ENCODE data around the gene LRP2BP. TPM values are rescaled to one million over a fixed set of nuclear protein-coding genes. Genes with fewer than 3 reads are reported as not detected.
"Not testable (repeated sequence)": the region's sequence is repeated elsewhere in the genome, so short reads cannot be mapped to it uniquely, and the experiment has no call there.

LRP2BP gene
- total RNA-seq, 1 donor from 2014 or later: 0.72 TPM

DNA sequence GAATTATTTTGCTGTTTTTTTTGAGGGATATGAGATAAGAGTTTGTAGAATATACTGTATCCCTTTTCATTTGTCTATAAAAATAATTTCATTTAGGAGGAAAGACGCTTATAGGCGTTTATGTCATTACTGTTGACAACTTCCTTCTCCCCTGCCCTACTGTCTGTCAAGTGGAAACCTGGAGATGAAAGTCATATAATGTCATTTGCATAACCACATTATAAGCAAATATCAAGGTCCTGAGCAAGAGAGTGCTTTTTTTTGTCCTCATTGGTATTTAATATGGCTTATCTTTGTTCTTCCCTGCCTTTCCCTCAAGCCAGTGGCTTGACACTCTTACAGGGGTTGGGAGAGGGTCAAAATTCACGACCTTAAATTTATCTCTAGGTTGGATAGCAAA, 55.8 kb downstream of the LRP2BP start:
- H3K4me3 ChIP-seq: no peak overlapping the region
- DNase-seq (no peak), ATAC-seq (no peak)
- intact Hi-C loops (cut with DNase I): no loop called here
- no peaks in the 10 kb centered on the region for H3K27me3 ChIP-seq
- no peak overlapping the region for H3K27ac ChIP-seq
- no peaks in the 10 kb centered on the region for H3K9me3 ChIP-seq
- no peaks in the 10 kb centered on the region for H3K4me1 ChIP-seq
- H3K36me3 ChIP-seq: peaks cover 33% of the 10 kb centered on the region
- TF ChIP-seq, protein P1, sequence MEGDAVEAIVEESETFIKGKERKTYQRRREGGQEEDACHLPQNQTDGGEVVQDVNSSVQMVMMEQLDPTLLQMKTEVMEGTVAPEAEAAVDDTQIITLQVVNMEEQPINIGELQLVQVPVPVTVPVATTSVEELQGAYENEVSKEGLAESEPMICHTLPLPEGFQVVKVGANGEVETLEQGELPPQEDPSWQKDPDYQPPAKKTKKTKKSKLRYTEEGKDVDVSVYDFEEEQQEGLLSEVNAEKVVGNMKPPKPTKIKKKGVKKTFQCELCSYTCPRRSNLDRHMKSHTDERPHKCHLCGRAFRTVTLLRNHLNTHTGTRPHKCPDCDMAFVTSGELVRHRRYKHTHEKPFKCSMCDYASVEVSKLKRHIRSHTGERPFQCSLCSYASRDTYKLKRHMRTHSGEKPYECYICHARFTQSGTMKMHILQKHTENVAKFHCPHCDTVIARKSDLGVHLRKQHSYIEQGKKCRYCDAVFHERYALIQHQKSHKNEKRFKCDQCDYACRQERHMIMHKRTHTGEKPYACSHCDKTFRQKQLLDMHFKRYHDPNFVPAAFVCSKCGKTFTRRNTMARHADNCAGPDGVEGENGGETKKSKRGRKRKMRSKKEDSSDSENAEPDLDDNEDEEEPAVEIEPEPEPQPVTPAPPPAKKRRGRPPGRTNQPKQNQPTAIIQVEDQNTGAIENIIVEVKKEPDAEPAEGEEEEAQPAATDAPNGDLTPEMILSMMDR (IDR thresholded peaks at IDR 0.05): no peak

DNA sequence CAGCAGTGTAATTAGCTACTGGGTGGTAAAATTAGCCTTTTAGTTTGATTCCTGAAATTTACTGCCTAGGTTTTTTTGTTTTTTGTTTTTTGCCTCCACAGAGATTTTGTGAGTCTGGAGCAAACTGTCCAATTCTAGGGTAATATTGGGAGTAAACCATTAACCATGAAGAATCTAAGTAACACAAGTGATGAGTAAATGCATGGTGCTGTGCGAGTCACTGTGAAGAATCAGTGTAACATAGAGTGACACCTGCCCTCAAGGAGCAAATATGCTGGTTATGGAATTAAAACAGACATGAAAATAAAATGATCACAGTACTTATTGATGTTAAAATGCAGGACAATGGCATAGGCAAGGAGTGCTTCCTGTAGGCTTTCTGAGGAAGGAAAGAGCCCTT, 60.1 kb downstream of the LRP2BP start:
- no peak overlapping the region for H3K27ac ChIP-seq
- intact Hi-C loops (cut with DNase I): no loop called here
- no peaks in the 10 kb centered on the region for H3K27me3 ChIP-seq
- peaks cover 11% of the 10 kb centered on the region for H3K36me3 ChIP-seq
- no peaks in the 10 kb centered on the region for H3K4me1 ChIP-seq
- DNase-seq (no peak), ATAC-seq (no peak)
- H3K4me3 ChIP-seq: no peak overlapping the region
- H3K9me3 ChIP-seq: no peaks in the 10 kb centered on the region
- TF ChIP-seq, protein P1 (IDR thresholded peaks at IDR 0.05): no peak

GRCh38 chr4:185334326-185334725, 61.4 kb downstream of the LRP2BP start:
- Histone ChIP-seq H3K9me3 (no peaks in the 10 kb centered on the region), H3K4me1 (no peaks in the 10 kb centered on the region), H3K27ac (no peak overlapping the region), H3K4me3 (no peak overlapping the region), H3K27me3 (no peaks in the 10 kb centered on the region), H3K36me3 (peaks cover 6% of the 10 kb centered on the region)
- no peak for DNase-seq
- intact Hi-C loops (cut with DNase I): no loop called here
- ATAC-seq: no peak
- TF ChIP-seq, protein P1 (IDR thresholded peaks at IDR 0.05): no peak

DNA sequence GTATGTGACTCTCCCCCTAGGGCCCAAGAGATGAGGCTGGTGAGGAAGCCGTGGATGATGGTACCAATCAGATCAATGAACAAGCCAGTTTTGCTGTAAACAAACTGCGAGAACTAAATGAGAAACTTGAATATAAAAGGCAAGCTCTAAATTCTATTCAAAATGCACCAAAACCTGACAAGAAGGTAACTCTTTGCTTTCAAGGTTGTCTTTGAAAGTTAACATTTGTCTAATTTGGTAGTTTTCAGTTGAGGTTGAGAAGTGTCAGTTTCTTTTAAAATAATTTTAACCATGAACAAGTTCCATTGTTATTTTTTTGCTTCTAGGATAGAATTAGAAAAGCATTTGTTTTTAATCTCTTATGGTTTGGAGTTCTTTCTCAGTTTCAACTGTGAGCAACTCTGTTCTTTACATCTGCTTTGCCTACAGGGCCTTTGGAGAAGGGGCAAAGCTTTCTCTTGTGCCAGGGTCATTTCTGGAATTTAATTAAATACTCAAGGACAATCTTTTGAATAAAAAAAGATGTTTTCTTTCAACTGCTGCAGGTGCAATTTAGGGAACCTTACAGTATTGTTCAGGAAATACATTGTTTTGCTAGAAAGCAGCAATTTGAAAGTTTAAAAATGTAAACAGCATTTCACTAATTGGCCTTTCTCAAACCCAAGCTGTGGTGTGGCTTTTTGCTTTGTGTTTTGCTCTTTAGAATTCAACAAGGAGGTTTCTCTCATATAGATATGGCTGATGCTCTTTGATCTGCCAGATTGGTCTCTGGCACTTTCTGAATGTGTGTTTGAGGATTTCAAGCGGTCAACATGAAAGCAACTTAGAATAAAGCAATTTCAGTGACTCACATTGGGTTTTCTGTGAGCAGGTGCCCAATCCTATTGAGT, 62.9 kb downstream of the LRP2BP start:
- intact Hi-C loops (cut with DNase I): no loop called here
- H3K27me3 ChIP-seq: no peaks in the 10 kb centered on the region
- DNase-seq (no peak), ATAC-seq (no peak)
- peaks cover 1% of the 10 kb centered on the region for H3K36me3 ChIP-seq
- H3K9me3 ChIP-seq: no peaks in the 10 kb centered on the region
- H3K4me3 ChIP-seq: no peak overlapping the region
- no peak overlapping the region for H3K27ac ChIP-seq
- H3K4me1 ChIP-seq: no peaks in the 10 kb centered on the region
- TF ChIP-seq, protein P1 (IDR thresholded peaks at IDR 0.05): no peak

DNA sequence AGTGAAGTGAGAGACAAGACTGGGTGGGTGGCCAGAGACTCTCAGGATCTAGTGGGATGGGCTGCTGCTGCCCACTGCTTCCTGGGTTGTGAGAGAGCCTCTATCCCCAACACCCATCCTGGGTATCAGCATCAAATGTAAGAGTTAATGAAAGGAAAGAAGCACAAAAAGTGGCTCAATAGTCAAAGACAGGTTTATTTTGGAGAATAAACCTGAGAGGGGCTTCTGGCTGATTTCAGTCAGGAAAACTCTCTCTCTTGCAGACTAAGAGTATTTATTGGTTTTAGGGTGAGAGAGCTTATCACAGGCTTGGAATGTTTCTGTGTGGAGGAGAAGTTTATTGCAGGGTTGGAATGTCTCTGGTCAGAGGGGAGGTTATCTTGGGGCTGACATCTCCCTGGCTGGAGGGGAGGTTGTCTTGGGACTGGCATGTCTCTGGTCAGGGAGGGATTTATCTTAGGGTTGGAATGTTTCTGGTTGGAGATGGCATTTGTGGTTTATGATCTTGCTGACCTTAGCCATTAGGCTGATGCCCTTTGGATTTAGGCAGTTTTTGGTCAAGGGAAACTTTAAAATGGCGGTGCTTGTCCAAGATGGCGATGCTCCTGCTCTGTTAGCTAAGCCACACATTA, 65.7 kb downstream of the LRP2BP start:
- not testable (repeated sequence) for H3K27me3 ChIP-seq, ATAC-seq

DNA sequence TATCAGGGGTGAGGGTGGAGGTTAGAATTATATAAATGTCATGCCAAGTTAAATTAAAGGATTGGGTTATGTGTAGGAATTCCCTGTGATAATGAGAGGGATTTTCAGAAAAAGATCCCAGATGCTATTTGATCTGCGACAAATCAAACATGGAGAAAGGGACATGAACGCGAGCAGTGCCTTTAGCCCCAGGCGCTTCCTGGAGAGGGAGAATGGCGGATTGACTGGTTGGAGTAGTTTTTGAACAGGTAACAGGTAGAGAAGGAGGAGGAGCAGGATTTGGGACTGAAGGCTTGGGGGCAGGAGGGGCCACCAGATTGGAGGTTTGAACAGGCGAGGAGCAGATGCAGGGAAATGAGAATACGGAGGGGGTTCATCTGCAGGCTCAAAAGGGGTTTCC, 67.1 kb downstream of the LRP2BP start:
- no peaks in the 10 kb centered on the region for H3K36me3 ChIP-seq
- intact Hi-C loops (cut with DNase I): no loop called here
- no peak overlapping the region for H3K4me3 ChIP-seq
- H3K27ac ChIP-seq: no peak overlapping the region
- no peak for ATAC-seq
- H3K27me3 ChIP-seq: no peaks in the 10 kb centered on the region
- TF ChIP-seq, protein P1 (IDR thresholded peaks at IDR 0.05): no peak
- no peaks in the 10 kb centered on the region for H3K4me1 ChIP-seq
- no peak for DNase-seq
- no peaks in the 10 kb centered on the region for H3K9me3 ChIP-seq

More for the DNA sequence above, 65.7 kb downstream of the LRP2BP start:
- H3K4me1 ChIP-seq; H3K27ac ChIP-seq; DNase-seq; H3K9me3 ChIP-seq; H3K36me3 ChIP-seq; intact Hi-C loops (cut with DNase I); H3K4me3 ChIP-seq: not testable (repeated sequence)

DNA sequence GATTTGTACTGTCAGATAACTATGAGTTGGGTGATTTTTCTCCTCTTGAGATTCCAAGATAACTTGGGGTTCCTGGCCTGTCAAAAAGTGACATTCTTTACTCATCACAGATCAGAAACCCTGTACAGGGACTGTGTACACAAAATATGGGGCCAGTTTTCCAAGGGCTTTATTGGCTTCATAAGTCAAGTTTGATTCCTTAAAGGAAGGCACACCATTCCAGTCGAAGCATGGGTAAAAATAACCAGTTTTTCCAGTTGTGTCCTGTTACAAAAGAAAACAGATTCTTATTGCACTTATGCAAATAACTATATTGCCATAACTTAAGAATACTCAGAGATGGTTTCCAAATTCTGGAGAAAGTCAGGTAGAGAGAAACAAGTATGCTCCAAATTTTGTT, 70.0 kb downstream of the LRP2BP start:
- H3K27ac ChIP-seq; ATAC-seq; H3K27me3 ChIP-seq; H3K4me1 ChIP-seq; H3K9me3 ChIP-seq; H3K4me3 ChIP-seq; DNase-seq; intact Hi-C loops (cut with DNase I): not testable (repeated sequence)
- peaks cover 19% of the 10 kb centered on the region for H3K36me3 ChIP-seq

- intact Hi-C loops (cut with DNase I); H3K9me3 ChIP-seq; H3K27me3 ChIP-seq; H3K4me3 ChIP-seq; H3K27ac ChIP-seq; H3K4me1 ChIP-seq; ATAC-seq; DNase-seq: not testable (repeated sequence)
- peaks cover 26% of the 10 kb centered on the region for H3K36me3 ChIP-seq
Observed at GRCh38 chr4:185324361-185324760, 71.4 kb downstream of the LRP2BP start.
